HEK293 (cell line): Measurements from ENCODE around the gene DMD.

Source experiments
- ZNF548 ChIP-seq: fragments of 450-650 bp; formaldehyde crosslinking; IDR thresholded peaks from 2 replicates; pipeline ENCODE4 v1.5.1; 2016; ENCODE audit warnings: missing biosample characterization, missing genetic modification characterization
- ZNF624 ChIP-seq: fragments of 450-650 bp; formaldehyde crosslinking; IDR thresholded peaks from 2 replicates; pipeline ENCODE4 v1.5.1; 2017; ENCODE audit warnings: missing biosample characterization, missing genetic modification characterization
- ZNF660 ChIP-seq: fragments of 450-650 bp; IDR thresholded peaks from 2 replicates; pipeline ENCODE4 v1.5.1; 2018; ENCODE audit warnings: missing biosample characterization, mild to moderate bottlenecking, missing genetic modification characterization
- TF ChIP-seq, protein P1 (sequence below): IDR thresholded peaks from 2 replicates; pipeline ENCODE4 v1.6.1; 2011; ENCODE audit warnings: mild to moderate bottlenecking, low read depth, low read length, borderline replicate concordance
- TF ChIP-seq, protein P2 (sequence below): fragments of 450-650 bp; formaldehyde crosslinking; IDR thresholded peaks from 2 replicates; pipeline ENCODE4 v1.5.1; 2016; ENCODE audit warnings: missing biosample characterization, missing genetic modification characterization
- TF ChIP-seq, protein P3 (sequence below): fragments of 450-650 bp; formaldehyde crosslinking; IDR thresholded peaks from 2 replicates; pipeline ENCODE4 v1.5.1; 2016; ENCODE audit warnings: missing biosample characterization, missing genetic modification characterization

DNA sequence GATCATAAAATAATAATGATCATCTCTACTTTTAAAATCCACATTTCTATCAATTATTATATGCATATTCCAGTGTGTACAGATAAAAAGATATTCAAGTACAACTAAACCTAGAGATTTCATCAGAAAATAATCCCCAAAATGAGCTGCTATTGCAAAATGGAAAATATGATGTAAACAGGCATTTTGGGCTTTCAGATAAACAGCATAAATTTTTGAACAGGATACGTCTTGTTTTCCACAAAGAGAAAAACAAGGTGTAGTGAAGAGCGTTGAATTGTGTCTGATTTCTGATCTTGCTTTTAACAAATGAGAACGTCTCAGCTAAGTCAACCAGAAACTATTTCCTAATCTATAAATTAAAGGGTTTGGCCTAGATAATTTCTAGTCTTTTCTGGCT is 1789.9 kb downstream of the DMD start:
- TF ChIP-seq ZNF624 (tag by site-specific recombination) (no peak), ZNF548 (tag by site-specific recombination) (no peak), ZNF660 (tag by site-specific recombination) (no peak)
- TF ChIP-seq, protein P1, sequence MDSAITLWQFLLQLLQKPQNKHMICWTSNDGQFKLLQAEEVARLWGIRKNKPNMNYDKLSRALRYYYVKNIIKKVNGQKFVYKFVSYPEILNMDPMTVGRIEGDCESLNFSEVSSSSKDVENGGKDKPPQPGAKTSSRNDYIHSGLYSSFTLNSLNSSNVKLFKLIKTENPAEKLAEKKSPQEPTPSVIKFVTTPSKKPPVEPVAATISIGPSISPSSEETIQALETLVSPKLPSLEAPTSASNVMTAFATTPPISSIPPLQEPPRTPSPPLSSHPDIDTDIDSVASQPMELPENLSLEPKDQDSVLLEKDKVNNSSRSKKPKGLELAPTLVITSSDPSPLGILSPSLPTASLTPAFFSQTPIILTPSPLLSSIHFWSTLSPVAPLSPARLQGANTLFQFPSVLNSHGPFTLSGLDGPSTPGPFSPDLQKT: no peak
- TF ChIP-seq, protein P2, sequence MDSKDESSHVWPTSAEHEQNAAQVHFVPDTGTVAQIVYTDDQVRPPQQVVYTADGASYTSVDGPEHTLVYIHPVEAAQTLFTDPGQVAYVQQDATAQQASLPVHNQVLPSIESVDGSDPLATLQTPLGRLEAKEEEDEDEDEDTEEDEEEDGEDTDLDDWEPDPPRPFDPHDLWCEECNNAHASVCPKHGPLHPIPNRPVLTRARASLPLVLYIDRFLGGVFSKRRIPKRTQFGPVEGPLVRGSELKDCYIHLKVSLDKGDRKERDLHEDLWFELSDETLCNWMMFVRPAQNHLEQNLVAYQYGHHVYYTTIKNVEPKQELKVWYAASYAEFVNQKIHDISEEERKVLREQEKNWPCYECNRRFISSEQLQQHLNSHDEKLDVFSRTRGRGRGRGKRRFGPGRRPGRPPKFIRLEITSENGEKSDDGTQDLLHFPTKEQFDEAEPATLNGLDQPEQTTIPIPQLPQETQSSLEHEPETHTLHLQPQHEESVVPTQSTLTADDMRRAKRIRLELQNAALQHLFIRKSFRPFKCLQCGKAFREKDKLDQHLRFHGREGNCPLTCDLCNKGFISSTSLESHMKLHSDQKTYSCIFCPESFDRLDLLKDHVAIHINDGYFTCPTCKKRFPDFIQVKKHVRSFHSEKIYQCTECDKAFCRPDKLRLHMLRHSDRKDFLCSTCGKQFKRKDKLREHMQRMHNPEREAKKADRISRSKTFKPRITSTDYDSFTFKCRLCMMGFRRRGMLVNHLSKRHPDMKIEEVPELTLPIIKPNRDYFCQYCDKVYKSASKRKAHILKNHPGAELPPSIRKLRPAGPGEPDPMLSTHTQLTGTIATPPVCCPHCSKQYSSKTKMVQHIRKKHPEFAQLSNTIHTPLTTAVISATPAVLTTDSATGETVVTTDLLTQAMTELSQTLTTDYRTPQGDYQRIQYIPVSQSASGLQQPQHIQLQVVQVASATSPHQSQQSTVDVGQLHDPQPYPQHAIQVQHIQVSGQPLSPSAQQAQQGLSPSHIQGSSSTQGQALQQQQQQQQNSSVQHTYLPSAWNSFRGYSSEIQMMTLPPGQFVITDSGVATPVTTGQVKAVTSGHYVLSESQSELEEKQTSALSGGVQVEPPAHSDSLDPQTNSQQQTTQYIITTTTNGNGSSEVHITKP: no peak
- TF ChIP-seq, protein P3, sequence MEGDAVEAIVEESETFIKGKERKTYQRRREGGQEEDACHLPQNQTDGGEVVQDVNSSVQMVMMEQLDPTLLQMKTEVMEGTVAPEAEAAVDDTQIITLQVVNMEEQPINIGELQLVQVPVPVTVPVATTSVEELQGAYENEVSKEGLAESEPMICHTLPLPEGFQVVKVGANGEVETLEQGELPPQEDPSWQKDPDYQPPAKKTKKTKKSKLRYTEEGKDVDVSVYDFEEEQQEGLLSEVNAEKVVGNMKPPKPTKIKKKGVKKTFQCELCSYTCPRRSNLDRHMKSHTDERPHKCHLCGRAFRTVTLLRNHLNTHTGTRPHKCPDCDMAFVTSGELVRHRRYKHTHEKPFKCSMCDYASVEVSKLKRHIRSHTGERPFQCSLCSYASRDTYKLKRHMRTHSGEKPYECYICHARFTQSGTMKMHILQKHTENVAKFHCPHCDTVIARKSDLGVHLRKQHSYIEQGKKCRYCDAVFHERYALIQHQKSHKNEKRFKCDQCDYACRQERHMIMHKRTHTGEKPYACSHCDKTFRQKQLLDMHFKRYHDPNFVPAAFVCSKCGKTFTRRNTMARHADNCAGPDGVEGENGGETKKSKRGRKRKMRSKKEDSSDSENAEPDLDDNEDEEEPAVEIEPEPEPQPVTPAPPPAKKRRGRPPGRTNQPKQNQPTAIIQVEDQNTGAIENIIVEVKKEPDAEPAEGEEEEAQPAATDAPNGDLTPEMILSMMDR (tag by site-specific recombination): no peak
